Hepatocyte (in vitro differentiated cells): ENCODE results near the gene HEATR1.

Source experiments
- EZH2 ChIP-seq: fragments of 200-600 bp; sonication (generic); IDR thresholded peaks from 2 replicates; pipeline ENCODE4 v1.6.1; 2016; ENCODE audit warnings: antibody characterized with exemption, mild to moderate bottlenecking, borderline replicate concordance
- EZH2phosphoT487 ChIP-seq: fragments of 200-600 bp; sonication (generic); IDR thresholded peaks from one replicate; pipeline ENCODE4 v1.6.1; 2018; ENCODE audit warnings: antibody characterized with exemption, mild to moderate bottlenecking, low read depth, moderate library complexity; ENCODE audit not compliant: unreplicated experiment, severe bottlenecking
- TF ChIP-seq, protein P1 (sequence below): fragments of 200-600 bp; sonication (generic); IDR thresholded peaks from 2 replicates; pipeline ENCODE4 v1.5.1; 2016; ENCODE audit warnings: antibody characterized with exemption, mild to moderate bottlenecking; ENCODE audit not compliant: poor library complexity

DNA sequence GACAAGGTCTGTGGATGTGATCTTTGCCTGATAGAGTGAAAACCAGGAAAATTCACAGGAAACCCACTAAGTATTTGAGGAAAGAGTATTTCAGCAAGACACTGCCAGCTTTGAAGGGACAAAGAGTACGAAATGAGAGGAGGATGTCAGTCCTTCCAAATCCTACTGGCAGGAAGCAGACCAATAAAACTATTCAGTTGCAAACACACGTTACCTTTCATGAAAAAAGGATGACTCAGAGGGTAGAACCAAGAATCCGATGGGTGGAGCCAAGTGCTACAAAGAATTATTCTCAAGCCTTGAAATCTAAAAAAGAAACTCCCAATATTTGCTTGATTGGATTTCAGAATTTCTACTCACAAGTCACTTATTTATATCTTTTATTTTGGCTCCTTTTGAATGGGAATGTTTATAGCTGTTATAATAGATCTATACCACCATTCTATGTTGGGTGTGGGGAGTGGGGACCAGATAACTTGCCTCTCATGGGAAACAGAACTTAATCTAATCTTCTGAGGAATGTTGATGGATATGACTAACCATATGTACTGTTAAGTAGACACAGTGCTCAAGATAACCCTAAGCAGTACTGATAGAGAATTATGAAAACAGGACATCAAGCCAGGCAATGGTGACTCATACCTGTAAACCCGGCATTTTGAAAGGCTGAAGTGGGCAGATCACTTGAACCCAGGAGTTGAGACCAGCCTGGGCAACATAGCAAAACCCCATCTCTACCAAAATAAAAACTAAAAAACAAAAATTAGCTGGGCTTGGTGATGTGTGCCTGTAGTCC lies 19.3 kb upstream of the HEATR1 start:
- TF ChIP-seq EZH2 (no peak), EZH2phosphoT487 (no peak)
- TF ChIP-seq, protein P1, sequence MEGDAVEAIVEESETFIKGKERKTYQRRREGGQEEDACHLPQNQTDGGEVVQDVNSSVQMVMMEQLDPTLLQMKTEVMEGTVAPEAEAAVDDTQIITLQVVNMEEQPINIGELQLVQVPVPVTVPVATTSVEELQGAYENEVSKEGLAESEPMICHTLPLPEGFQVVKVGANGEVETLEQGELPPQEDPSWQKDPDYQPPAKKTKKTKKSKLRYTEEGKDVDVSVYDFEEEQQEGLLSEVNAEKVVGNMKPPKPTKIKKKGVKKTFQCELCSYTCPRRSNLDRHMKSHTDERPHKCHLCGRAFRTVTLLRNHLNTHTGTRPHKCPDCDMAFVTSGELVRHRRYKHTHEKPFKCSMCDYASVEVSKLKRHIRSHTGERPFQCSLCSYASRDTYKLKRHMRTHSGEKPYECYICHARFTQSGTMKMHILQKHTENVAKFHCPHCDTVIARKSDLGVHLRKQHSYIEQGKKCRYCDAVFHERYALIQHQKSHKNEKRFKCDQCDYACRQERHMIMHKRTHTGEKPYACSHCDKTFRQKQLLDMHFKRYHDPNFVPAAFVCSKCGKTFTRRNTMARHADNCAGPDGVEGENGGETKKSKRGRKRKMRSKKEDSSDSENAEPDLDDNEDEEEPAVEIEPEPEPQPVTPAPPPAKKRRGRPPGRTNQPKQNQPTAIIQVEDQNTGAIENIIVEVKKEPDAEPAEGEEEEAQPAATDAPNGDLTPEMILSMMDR = no peak
